H1 (cell line): ENCODE data around the gene FAM81A. TPM values are rescaled to one million over a fixed set of nuclear protein-coding genes. Genes with fewer than 3 reads are reported as not detected.

Experiments used
- GABPA ChIP-seq: IDR thresholded peaks from 2 replicates; pipeline ENCODE4 v1.6.1; 2011; ENCODE audit warnings: mild to moderate bottlenecking, low read length, moderate library complexity, borderline replicate concordance; ENCODE audit not compliant: insufficient read depth
- KDM4A ChIP-seq: IDR thresholded peaks from one replicate; pipeline ENCODE4 v1.7.1; 2012; ENCODE audit warnings: low read depth, mild to moderate bottlenecking, moderate library complexity, low read length, inconsistent platforms; ENCODE audit not compliant: severe bottlenecking
- polyA plus RNA-seq, 7 experiments: library from polyadenylated mRNA; depleted of rRNA in 3 of 7; stranded (reverse) in 5 of 7; unstranded in 2 of 7; fragments of >200 nt in 5 of 7; fragments of 200-250 nt in 2 of 7; gene quantifications; 1 replicate in 5 of 7; 2 replicates in 1 of 7; 4 replicates in 1 of 7; pipeline versions ENCODE4 v1.2.1 to v1.2.3, GENCODE V29; 2011 to 2013; ENCODE audit warnings: missing spikeins in 2 of 7, mixed read lengths in 2 of 7
- total RNA-seq: library from RNA; stranded (reverse); fragmentation: NEBNext Ultra II Directional; extraction: Animal tissue kit (Norgen Biotek cat#: 25700); gene quantifications from 2 replicates; pipeline ENCODE4 v1.2.1, GENCODE V29; 2021

The FAM81A gene
- total and polyA plus RNA-seq, 2 of the 8 experiments (the other 6 are each of a cell fraction or from before 2014, with no cell fraction given): 0.56 to 3.0 TPM

DNA sequence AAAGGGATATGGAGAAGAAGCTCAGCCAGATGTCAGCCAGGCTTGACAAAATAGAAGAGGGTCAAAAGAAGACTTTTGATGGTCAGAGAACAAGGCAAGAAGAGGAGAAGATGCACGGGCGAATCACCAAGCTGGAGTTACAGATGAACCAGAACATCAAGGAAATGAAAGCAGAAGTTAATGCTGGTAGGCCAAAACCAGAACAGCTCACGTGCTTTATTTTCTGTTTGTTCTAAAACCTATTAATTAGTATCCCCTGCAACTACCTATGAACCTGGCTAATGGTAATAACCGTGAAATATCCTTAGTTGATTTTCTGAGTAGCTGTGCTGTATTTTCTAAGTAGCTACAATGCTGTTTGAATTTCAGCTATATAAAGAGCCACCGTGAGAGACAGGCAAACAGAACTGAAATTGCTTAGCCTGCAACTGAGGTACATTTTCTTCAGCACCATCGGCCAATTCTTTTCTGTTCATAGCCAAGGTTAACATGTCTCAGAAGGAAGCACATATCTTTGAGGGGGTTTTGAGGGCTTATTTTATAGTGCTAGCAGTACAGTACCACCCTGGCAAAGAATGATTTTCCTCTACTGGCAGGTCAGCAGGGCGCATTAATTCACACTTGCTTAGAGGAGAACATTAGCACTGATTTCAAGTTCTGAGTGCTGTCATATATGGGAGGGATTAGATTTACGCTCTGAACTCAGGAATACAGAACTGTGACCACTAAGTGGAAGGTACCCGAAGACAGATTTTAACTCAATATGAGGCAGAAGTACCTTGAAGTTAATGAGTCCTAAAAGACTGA is 78.9 kb downstream of the FAM81A start (continued):
- no peak for TF ChIP-seq GABPA
- no peak for TF ChIP-seq KDM4A
